Measurements from ENCODE around the gene ARHGAP44.

Gene ARHGAP44

DNA sequence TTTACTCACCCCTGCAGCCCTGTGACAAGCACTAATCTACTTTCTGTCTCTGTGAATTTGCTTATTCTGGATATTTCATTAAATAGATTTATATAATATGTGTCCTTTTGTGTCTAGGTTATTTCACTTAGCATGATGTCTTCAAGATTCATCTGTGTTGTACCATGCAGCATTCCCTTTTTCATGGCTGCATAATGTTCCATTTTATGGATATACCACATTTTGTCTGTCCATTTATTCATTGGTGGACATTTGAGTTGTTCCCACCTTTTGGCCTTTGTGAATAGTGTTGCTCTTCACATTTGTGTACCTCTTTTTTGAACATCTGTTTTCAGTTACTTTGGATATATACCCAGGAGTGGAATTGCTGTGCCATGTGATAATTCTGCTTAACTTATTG is 118.2 kb downstream of the ARHGAP44 start:
- no peak for DNase-seq

DNA sequence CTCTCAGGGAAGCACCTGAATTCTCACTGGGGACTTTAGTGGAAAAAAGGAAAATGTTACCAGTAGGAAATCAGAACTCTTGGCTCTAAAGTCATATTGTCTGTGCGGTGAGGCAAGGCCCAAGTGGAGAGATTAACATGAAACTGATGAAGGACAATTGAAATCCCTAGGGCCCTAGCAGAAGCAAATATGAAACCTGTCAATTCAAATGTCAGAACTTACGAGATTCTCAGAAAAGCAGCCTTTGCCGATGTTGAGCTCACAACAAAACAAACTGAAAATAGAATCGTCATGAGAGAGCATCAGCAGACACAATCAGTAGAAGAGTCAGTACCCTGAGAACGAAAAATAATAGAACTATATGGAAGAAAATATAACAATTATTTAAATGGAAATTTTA is 119.7 kb downstream of the ARHGAP44 start:
- no peak for DNase-seq

DNA sequence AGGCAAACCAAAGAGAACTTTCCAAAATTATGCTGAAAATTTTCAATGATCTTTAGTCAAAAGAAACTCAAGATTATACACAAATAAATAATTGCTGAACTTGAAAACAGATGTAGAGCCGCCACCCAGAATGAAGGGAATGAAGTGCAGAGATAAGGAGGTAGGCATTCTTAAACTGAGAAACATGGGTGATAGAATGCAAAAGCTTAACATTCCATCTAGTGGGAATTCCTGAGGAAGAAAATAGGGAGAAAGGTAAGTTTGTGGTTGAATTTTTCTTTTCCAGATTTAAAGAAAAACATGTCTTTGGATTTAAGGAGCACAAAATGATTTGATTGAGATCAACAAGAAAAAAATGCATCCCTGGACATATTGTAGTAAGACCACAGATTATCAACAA is 120.2 kb downstream of the ARHGAP44 start:
- no peak for DNase-seq

DNA sequence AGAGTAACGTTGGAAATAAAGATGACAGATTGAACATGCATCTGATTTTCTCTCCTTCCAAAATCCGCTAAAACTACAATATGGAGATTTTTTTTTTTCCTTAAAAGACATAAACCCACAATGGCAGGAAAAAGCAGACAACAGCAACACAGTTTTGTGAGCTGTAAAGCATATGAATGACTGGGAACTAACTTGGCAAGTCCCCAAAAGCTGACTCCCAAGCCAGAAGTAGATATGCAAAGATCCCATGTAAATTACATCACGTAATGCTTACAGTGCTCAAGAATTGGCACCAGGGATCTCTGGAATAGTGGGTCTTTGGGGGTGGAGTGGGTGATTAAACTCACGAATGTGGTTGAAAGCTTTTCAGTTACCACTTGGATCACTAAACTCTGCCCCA is 121.9 kb downstream of the ARHGAP44 start:
- DNase-seq: no peak

DNA sequence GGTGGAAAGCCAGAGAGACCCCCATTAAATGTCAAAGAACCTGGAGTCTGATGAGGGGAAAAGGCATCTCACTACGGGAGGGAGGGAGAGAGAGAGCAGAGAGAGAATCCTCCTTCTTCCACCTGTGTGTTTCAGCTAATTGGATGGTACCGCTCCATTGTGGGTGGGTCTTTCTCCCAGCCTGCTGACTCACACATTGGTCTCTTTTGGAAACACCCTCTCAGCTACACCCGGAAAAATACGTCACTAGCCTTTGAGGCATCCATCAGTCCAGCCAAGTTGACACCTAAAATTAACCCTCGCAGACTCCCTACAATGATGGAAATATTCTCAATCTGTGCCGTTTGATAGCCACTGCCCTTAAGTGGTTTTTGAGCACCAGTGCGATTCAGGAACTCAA is 128.1 kb downstream of the ARHGAP44 start:
- DNase-seq: no peak

DNA sequence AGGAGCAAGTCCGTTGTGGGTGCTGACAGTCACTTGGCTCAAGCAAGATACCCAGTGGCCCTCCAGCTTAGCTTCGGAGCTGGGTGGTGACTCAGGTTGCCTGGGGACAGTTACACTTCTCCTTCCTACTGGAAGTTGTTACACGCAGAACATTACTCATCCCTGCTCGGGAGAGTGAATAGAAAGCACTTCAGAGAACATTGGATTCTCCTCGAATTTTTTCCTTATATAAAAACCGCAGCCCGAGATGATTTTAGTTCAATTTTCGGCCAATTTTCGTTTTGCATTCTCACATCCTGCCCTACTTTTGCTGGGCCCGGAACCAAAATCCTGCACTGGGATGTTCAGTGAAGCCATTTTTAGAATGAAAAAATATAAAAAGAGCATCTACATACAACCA is 128.8 kb downstream of the ARHGAP44 start:
- DNase-seq: no peak

DNA sequence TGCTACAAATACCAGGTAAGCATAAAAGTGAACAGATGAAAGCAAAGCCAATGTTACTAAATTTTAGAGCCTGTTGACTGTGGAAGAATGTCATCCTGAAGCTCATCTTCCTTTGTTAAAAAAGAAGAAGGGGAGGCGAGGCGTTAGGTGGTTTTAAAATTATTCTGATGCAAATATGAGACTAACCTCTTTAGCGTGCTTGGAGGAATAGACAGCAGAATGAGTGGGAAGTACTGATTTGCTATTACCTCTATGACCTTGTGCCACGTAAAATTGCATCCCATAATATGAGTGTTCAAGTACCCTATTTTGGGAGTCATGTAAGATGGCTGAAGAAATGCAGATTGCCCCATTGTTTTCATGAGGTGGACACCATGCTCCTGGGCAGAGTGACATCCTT is 132.8 kb downstream of the ARHGAP44 start:
- DNase-seq: no peak

DNA sequence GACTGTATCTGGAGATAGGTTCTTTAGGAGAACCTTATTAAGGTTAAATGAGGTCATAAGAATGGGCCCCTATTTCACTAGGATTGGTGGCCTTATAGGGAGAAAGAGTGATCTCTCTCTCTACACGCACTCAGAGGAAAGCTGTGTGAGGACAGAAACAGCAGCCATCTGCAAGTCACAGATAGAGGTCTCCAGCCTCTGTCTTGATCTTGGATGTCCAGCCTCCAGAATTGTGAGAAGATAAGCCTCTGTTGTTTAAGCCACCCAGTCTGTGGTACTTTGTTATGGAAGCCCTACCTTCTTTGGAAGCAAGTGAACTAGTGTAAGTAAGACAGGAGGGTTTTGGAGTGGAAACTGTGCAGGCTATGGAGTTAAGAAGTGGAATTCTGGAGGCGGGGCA is 135.3 kb downstream of the ARHGAP44 start:
- no peak for DNase-seq

DNA sequence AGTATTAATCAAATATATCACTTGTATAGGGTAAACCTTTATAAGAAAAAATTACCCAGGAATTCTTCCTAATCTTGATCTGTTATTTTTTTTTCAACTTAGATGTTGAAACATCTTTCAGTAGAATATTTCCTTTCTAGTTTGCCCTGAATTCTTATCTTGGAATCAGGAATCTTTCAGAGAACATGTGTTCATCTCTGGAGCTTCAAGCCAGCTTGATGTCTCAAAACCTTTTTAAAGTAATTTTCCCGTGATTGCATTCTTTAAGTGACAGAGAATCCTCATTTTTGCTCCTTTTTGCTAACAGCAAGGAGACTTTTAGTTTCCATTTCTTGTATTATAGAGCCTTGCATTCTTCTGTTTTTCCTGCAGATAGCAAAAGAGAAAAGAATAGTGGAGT is 137.7 kb downstream of the ARHGAP44 start:
- DNase-seq: no peak

DNA sequence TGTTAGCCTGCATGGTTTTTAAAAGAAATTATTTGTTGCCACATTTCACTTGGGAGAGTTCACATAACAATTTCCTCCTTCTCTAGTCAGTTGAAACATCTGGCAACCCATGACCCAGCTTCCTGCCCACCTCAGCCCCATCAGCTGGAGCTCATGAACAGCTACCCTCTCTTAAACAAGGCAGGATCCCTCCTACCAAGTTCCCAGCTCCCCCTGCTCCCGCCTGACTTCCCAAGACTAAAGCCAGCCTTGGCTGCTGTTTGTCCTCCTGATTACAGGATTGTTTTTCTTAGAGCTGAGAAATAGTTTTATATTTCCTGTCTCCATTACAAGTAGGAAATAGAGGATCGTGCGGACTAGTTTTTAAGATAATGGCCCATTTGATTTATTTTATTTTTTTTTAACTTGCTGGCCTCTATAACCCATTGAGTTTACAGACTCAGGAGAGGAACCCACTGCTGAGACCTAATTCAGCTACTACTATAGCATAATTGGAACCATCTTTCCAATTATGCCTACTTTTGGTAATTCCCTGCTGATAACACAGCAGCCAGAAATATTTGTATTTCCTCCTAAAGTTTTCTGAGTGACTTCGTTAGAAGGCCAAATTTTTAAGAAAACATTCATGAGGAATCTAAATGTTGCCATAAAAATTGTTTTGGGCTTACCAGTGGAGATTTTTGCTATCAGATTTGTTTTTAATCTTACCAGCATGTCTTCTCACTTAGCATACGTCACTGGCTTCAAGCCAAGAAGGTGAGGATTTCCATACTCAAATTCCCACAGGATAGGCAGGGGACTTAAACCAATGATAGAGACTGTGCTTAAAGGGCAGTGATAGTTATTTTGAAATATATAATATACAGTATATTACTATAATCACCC is 138.5 kb downstream of the ARHGAP44 start:
- DNase-seq: no peak

DNA sequence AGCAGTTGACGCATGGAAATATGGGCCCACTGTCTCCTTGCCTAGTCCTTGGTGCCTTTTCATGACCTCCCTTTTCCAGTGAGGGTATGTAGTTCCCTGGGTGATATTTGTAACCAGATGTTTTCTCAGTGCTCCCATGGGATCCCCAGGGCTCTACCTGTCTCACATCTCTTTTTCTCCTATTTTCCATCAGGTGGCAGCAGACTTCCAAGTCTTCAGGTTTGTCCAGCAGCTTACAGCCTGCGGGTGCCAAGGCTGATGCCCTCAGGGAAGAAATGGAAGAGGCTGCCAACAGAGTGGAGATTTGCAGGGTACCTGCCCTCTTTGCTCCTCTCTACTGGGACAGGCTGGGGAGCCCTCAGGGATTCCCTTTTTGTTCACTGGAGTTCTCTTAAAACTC is 139.4 kb downstream of the ARHGAP44 start:
- DNase-seq: no peak

DNA sequence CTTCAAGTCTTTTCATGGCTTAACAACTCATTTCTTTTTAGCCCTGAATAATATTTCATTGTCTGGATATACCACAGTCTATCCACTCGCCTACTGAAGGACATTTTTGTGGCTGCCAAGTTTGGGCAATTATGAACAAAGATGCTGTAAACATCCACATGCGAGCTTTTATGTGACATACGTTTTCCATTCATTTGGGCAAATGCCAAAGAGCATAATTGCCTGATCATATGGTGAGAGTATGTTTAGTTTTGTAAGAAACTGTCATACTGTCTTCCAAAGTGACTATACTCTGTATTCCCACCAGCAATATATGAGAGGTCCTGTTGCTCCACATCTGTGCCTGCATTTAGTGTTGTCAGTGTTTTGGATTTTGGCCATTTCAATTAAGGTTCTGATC is 147.2 kb downstream of the ARHGAP44 start:
- DNase-seq: no peak

DNA sequence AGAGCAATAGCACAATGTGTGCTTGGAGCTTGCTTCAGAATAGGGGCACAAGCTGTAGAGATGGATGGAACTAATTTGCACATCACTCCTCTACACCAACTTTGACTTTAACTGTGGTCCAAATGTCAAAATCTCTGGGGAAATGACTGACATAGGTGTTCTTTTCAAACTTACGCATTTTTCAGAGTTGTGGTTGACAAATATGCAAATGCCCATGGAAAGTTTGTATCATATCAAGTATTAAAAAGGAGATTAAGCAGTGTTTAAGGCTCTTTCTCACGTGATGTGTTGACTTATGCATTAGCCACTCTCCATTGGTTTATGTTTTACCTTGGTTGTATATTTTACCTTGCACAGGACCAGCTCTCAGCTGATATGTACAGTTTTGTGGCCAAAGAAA is 151.4 kb downstream of the ARHGAP44 start:
- DNase-seq: no peak

DNA sequence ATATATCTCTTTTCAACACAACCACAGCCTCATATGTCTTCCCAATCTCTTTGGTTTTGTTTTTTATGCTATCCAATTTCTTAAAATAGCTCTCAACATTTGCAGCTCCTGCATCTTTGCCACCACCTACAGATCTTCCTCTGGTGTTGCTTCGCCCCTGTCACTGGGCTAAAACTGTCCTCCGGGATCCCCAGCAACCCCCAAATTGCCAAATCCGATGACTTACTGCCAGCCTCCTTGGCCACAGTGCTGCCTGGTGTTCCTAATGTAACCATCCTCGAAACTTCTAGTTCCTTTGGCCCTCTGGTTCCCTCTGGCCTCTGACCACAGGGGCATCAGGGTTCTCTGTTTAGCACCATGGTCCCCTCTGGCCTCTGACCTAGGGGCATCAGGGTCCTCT is 157.7 kb downstream of the ARHGAP44 start:
- no peak for DNase-seq

DNA sequence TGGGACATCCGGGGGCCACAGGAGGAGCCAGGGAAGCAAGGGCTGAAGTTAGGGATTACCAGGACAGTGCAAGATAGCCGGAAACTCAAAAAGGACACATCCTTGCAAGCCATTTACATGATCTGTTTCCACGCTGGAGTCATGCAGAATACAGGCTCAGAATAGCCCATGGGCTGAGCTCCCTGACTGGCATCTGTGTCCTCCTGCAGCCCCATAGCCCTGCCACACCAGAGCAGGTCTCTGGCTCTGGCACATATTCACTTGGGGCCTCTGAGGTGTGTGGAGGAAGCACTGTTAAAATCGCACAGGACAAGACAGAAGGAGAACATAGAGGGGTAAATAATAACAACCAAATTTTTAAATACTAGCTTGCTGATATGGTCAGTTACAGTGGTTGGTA is 162.7 kb downstream of the ARHGAP44 start:
- no peak for DNase-seq

DNA sequence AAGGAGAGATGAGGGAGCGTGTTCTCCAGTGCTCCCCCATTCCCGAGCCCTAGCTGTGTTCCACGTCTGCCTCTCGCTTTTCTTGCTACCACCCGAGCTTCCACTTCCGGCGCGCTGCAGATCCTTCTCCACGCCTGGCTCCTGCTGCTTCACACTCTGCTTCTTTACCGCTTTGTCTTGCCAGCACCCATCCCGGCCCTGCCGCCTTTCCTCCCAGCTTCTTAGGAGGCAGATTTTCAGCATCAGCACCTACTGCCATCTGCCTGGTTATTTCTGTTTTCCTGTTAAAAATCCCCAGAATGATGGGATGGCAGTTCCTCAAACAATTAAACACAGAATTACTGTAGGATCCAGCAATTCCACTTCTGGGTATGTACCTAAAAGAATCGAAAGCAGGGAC is 163.9 kb downstream of the ARHGAP44 start:
- no peak for DNase-seq

DNA sequence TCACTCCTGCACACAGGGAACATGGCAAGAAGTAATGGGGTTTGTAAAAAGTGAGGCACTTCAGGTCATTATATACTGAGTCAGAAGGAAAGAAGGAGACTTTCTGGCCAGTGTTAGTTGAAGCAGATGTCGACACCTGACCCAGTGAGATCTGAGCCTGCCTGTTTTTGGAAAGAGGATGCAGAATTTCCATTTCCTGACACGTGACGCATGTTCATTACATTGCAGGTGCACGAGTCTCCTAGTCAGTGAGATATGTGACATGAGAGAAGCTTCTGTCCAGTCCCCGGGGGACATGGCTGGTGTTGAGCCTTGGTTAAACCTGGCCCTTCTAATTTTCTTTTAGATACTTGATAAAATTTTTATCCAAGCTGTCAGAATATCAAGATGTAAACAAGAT is 166.2 kb downstream of the ARHGAP44 start:
- DNase-seq: no peak

DNA sequence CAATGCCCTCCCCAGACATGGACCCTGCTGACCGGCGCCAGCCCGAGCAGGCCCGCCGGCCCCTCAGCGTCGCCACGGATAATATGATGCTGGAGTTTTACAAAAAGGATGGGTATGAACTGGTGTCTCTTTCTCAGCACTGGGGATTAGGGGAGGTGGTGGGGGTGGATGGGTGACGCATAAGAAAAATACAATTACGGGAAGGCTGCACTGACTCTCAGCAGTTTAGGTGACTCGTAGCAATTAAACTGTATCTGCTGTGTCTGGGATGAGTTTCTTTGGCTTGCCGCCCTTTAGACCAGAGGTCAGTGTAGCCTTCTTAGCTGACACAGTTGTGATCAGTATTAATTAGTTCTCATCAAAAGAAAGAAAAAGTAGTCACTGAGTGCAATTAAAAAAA is 169.5 kb downstream of the ARHGAP44 start:
- no peak for DNase-seq

DNA sequence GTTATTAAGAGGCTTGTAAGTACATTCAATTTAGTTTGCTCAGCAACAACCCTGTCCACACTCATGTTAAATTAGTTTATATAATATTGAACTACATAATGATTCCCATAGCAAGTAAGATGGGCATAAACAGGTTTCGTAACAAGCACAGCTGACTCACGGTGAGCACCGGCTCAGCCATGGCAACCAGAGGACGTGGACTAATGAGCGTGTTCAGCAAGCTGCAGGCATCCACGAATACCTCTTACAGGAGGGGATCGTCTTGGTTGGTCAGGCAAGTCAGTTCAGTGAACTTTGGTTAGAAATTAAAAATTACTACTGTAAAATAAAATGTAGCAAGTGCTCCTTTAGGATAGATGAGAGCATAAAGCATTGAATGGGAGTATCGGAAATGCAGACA is 170.1 kb downstream of the ARHGAP44 start:
- no peak for DNase-seq

DNA sequence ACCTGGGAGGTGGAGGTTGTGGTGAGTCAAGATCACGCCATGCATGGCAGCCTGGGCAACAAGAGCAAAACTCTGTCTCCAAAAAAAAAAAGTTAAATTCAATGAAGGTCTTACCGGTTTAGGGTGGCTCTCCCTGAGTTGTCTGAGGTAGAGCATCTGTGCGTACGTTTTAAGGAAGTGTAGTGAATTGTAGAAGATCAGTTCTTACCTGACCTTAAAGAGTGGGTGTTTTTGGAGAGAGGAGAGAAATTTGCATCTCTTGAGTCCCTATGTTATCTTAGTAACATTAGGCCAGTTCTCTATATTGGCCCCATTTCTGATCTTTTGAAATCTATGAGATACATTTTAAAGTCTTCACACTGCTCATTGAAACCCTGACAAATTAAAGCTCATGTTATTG is 172.4 kb downstream of the ARHGAP44 start:
- no peak for DNase-seq

DNA sequence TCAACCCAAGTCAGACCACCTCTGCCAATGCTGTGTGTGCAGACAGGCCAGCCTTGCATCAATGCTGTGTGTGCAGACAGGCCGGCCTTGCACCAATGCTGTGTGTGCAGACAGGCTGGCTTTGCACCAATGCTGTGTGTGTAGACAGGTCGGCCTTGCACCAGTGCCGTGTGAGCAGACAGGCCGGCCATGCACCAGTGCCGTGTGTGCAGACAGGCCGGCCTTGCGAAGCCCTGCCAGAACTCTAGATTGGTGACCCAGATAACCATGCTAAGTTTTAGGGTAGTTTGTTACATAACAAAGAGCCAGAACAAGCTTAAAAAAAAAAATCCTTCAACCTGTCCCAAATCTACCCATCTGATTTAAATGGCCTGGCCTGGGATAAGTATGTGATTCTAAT is 174.2 kb downstream of the ARHGAP44 start:
- DNase-seq: no peak

DNA sequence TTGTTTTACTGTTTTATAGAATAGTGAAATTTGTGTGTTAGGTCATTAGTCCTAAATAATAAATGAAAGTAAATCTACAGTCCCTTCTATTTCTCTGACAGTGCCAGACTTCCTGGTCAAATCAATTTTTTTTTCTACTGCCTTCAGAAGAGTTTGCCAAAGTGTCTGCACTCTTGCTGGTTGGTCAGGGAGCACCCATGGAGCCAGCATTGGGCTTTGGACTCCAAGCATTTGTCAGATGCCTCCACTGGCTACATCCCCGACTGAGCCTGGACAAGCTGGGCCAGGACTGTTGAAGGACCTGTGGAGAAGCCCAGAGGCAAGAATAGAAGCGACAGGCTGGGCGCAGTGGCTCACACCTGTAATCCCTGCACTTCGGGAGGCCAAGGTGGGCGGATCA is 174.9 kb downstream of the ARHGAP44 start:
- no peak for DNase-seq

DNA sequence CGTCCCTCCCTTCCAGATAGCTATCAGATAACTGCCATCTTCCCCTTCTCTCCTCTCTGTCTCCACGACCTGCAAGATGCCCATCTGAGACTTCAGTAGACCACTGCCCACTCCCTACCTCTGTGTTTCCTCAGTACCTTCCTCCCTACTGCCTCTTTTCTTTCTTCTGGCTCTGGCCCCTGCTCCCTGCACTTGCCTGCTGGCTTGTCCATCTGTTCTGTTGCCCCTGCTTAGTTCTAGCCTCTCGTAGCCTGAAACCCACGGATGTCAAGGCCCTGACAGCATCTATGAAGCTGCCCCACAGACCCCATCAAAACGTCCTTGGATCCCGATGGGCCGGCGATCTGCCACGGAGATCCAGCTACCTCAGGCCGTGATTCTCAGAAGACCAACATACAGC is 175.5 kb downstream of the ARHGAP44 start:
- no peak for DNase-seq

DNA sequence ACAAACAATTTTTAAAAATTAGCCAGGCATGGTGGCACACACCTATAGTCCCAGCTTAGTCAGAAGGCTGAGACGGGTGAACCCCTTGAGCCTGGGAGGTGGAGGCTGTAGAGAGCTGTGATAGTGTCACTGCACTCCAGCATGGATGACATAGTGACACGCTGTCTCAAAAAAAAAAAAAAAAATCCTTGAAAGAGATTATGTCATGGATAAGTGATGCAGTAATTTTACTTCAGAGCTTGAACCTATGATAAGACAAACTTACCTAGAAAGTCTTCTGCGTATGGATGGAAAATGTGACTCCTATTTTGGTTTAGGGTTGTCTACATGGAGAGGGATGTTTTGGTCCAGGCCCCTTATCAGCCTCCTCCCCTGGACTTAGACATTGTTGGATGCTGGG is 176.7 kb downstream of the ARHGAP44 start:
- DNase-seq: no peak

DNA sequence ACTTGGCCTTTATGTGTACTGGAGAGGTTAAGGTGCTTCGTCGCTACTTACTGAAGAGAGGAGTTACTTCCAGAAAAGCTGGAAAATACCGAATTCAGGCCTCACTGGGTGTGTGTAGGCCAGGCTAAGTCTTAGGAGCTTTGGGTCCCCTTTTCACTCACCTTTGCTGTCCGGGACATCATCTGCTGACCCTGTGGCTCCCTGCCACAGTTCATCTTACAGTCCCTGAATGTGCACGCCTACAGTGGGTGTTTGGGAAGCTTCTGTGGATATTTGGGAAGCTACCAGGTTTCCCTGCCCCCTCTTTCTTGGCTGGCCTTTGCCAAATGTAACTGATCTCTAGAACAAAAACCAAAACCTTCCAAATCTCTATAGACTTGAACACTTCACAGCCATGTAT is 177.1 kb downstream of the ARHGAP44 start:
- DNase-seq: no peak
